Vagina (tissue), 2 donors: Measurements from ENCODE around the gene CCDC85C.

Experiments
- CTCF ChIP-seq, 3 experiments: fragments of 450-650 bp in 2 of 3; fragments of 200-600 bp in 1 of 3; sonication (generic) in 1 of 3; IDR thresholded peaks; one replicate each; pipeline ENCODE4 v1.5.1; 2017 to 2019; ENCODE audit warnings: antibody characterized with exemption in 3 of 3, mild to moderate bottlenecking in 2 of 3, moderate library complexity in 2 of 3
- POLR2A ChIP-seq, 2 donors: fragments of 450-650 bp; IDR thresholded peaks; one replicate each; pipeline ENCODE4 v1.6.1; 2017; ENCODE audit warnings: antibody characterized with exemption in 2 of 2, mild to moderate bottlenecking in 2 of 2, moderate library complexity in 2 of 2
- POLR2AphosphoS5 ChIP-seq, 2 donors: sonication (generic); formaldehyde crosslinking; IDR thresholded peaks; one replicate each; pipeline ENCODE4 v1.9.0; 2017; ENCODE audit warnings: antibody characterized with exemption in 2 of 2, mild to moderate bottlenecking in 2 of 2, low read depth in 1 of 2; ENCODE audit not compliant: insufficient read depth in 1 of 2

- TF ChIP-seq CTCF (IDR thresholded peaks at IDR 0.05) (no peak), POLR2A (IDR thresholded peaks at IDR 0.05) (no peak), POLR2AphosphoS5 (IDR thresholded peaks at IDR 0.05; ENCODE audit: insufficient read depth in 1 of 2, low read depth in 1 of 2) (no peak)
Observed at GRCh38 chr14:99462210-99462609, 141.8 kb downstream of the CCDC85C start.
